Ecto neural progenitor cell (in vitro differentiated cells): ENCODE measurements around the gene UBAP2L.
"Not testable (repeated sequence)": the region's sequence is repeated elsewhere in the genome, so short reads cannot be mapped to it uniquely, and the experiment has no call there.

Experiments used
- DNase-seq: peaks from one replicate; pipeline ENCODE4 v3.0.0-alpha.2; 2018; ENCODE audit warnings: low spot score

The UBAP2L gene

GRCh38 chr1:154205778-154206177 is 15.0 kb upstream of the UBAP2L start:
- not testable (repeated sequence) for DNase-seq

- DNase-seq = no peak
Observed at GRCh38 chr1:154206196-154206595, 14.6 kb upstream of the UBAP2L start, which contains the start of gene CFAP141. Gene CFAP141, minus strand, starts transcription at chr1:154206333. Its CDS starts 26 bp downstream, at chr1:154206307.

DNA sequence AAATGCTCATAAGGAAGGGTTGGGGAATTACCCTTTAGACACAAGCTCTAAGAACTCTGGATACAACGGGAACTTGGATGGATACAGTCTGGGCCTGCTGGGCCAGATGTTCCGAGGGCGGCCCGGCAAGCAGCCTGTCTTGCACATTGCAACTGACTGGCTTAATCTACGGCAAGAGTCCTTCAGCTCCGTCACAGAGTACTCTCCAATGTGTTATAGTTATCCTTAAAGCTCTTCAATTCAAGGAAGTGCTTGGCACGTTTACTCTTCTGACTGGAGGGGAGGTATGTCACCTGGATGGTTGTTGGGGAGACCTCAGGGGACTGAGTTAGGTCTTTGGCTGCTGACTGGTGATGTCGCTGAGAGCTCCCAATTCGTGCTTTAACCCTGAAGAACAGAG is 13.5 kb upstream of the UBAP2L start:
- DNase-seq = no peak

DNA sequence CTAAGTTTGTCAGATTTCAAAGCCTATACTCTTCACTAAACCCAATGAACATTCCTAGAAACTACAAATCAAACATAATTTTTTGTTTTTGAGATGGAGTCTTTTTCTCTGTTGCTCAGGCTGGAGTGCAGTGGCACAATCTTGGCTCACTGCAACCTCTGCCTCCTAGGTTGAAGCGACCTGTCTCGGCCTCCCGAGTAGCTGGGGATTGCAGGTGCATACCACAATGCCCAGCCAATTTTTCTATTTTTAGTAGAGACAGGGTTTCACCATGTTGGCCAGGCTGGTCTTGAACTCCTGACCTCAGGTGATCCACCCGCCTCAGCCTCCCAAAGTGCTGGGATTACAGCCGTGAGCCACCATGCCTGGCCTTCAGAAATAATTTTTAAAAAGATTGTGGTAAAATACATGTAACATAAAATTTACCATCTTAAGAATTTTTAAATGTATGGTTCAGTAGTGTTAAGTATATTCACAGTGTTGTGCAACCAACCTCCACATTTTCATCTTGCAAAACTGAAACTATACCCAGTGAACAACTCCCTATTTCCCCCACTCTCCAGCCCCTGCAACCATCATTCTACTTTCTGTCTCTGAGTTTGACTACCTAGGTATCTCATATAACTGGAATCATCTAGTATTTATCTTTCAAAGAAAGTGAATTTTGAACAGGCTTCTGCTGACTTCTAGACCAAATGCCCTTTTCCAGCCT is 11.9 kb upstream of the UBAP2L start:
- DNase-seq = no peak

DNA sequence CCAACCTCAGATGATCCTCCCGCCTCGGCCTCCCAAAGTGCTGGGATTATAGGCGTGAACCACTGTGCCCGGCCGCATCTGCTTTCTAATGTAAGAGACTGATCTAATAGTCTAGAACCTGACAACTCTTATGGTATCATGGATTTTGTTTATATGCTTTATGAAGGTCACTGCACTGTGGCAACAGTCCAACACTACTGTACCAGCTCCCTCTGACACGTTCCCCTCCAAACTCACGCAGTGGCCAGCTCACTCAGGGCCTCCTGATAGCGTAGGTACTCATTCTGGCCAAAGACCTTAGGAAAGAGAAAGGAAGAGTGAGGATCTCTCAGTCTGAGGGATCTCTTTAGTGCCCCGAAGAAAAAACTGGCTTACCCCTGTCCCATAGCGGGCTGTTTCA is 8.7 kb upstream of the UBAP2L start:
- DNase-seq = no peak

- DNase-seq = no peak
Observed at GRCh38 chr1:154213274-154213673, 7.5 kb upstream of the UBAP2L start.

DNA sequence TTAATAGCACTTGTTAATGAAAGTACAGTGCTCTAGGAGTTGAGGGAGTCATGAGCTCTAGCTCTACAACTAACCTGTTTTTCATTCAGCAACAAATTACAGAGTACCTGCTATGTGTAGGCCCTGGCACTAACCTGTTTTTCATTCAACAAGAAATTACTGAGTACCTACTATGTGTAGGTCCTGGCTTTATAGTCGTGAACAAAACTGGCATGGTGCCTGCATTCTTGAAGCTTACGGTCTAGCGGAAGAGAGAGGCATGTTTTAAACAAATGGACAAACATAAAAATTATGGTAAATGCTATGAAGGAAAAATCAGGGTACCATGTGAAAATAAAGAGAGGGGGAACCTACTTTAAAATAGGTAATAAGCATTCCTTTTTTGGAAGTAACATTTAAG is 2.2 kb upstream of the UBAP2L start:
- DNase-seq = no peak

DNA sequence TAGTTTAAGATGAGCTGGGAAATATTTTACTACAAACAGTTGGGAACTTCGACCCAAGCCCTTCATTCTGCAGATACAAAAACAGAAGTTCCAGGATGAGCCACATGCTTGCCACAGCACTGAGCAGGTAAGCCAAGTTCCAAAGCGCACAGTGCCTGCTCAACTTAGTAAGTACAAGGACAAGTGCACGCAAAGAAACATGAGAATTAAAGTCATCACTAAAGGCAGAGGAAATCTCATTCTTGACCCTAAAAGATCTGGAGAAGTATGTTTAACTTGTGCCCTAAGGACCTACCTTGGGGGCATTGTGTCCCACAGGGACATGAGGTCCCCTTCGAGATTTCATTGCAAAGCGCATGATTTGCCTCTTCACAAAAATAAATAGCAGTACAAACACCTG is 1.2 kb upstream of the UBAP2L start:
- DNase-seq = no peak

DNA sequence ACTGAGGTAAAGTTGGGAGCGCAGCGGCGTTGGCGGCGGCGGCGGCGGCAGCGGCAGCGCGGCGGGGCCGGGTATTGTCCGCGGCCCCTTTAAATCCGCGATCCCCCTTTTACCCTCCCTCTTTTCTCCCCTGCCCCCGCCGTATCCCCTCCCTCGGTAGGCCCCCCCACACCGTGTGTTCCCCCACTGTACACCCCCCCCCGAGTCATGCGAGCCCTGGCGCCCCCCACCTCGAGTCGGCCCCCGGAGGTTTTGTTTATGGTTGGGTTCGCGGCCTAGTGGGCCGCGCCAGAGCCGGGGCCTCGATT is 169 bp downstream of the UBAP2L start:
- no peak for DNase-seq

DNA sequence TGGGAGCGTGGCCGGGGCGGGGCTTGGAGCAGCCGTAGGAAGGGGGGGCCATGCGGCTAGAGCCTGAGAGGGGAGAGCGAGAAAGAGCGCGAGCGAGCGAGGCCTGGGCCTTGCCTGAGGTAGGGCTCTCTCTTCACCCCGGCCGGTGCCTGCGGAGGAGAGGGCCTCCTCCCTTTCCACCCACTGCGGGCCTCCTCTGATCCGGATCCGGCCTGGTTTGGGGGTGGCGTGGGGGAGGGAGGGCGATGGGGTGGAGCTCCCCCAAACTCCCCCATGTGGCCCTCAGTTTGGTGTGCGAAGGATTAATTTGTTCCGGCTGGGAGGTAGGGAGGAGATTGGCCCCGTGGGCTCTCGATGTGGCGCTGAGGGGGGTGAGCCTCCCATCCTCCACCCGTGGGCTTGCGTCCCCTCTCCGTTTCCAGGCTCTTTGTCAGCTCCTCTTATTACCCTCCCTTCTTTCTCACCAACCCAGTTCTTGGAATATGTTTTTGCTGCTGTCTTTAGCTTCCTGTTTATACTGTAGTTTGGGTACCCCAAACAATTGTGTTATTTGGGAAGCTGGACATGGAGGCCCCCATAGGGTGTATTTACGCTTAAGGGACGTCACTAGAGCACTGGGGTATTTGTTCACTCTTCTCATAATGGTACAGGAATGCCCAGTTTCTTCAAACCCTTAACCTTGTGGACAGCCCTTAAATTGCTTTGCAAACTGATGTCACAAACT is 685 bp downstream of the UBAP2L start:
- peak; percentile 79 for DNase-seq

DNA sequence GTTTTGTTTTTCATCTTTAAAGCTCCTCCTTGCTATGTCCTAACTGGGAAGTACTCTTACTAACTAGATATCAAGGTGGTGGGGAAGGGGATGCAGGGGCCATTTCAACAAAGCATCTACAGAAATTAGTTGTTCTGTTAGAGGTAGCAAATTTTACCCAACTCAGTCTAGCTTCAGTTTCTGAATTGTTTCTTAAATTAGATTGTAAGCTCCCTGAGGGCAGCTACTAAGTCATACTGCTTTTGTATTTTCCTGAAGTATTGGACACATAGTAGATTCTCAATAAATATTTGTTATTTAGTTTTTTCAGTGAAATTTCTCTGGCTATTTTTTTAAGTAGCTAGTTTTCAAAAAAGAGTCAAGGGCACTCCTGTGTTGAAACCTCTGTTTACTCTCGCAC is 1.8 kb downstream of the UBAP2L start:
- DNase-seq = no peak

- DNase-seq = no peak
Observed at GRCh38 chr1:154222918-154223317, 2.2 kb downstream of the UBAP2L start.

DNA sequence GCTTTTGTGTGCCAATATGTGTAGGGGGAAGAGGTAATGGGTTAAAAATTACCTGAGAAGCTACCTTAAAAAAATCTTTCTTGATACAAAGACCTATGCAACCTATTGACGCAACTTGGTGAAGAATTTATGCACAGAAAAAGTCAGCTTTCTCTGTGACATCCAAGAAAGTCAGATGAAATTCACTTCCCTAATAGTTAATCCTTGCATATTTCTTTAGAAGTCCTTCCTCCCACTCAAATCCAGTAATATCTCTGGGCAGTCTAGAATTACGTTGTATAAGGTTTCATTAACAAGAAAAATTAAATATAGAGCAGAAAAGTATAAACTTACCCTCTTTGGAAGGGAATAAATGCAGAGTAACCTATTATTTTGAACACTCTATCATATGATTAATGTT is 2.9 kb downstream of the UBAP2L start:
- no peak for DNase-seq

DNA sequence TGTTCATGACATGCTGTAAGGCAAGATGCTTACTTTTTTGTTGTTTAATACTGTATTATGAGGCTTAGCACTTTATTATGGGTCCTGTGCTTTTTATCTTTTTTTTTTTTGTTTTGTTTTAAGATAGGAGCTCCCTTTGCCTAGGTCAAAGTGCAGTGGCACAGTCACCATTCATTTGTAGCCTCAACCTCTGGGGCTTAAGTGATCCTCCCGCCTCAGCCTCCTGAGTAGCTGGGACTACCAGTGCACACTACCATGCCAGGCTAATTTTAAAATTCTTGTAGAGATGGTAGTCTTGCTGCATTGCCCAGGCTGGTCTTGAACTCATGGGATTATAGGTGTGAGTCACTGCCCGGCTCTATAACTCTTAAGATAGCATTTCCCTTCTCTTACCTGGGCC is 4.6 kb downstream of the UBAP2L start:
- DNase-seq = no peak

- not testable (repeated sequence) for DNase-seq
Observed at GRCh38 chr1:154231112-154231511, 10.4 kb downstream of the UBAP2L start.

- DNase-seq = not testable (repeated sequence)
Observed at GRCh38 chr1:154233127-154233526, 12.4 kb downstream of the UBAP2L start.

DNA sequence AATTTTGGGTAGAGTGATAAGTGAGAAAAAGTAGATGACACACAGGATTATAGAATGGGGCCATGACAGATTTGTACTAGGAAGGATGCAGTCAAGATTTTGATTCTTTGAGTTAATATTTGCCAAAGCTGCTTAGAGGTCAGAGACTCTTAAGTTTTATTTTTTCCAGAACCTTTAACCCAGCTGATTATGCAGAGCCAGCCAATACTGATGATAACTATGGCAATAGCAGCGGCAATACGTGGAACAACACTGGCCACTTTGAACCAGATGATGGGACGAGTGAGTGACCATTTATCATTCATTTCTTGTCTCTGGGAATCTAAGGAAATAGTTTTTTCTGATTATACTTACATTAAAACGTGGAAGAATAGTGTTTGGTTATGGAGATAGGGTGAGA is 16.1 kb downstream of the UBAP2L start:
- no peak for DNase-seq

DNA sequence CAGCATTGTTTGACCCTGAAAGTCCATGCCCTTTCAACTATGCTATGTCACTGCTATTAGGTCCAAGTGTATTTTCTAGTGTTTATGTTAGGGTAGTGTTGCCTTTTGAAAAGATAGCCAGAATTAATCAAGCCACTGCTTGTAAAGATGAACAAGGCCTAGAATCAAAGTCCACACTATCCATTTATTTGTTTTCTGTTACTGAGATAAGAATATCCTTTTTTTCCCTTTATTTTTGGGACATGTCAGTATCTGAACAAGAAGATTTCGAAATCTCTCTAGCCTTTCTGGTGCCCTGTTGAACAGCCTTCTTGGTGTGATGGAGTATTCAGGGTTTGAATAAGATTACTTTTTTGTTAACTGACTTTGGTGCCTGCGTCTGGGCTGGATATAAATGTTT is 16.7 kb downstream of the UBAP2L start:
- DNase-seq = no peak

DNA sequence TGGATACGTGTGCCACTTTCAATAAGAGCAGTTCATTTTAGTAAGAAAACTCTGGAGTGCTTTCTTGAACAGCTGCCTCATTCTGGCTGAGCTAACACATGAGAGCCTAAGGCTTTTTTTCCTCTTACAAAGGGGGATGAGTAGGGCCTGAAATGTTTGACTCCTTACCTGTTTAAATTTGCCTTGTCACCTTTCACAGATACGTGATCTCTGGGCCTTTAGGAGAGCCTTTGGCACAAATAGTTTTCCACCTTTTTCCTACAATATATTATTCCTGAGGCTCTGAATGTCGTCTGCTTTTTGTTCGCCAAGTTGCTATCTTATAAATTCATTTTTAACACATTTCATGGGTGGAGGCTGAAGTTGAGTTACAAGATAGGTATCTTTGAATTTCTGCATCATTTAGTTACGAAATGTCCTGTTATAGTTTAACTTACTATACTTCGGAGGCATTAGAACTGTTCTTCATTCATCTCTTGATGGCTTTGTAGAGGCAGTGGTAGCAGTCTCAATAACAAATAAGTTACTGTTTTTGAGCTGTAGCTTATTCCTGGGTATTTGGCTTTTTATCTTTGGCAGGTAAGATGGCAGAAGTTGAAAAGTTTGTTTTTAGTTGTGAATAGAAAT is 17.2 kb downstream of the UBAP2L start:
- DNase-seq = no peak

DNA sequence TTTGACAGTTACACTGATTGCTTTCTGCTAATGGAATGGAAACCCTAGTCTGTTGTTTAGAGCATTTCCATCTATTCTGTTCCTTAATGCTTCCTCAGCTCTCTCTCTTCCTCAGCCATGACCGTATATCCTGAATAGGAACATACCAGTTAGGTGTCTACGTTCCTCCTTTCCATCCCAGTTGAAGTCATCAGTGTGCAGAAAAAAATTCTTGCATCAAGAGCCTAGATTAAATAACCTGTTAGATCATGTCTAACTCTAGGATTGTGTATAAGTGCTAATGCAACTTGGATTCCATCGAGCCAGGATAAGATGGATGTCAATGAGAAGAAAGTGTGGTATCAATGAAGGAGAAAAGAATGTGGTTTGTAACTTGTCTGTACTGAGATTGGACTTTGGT is 18.7 kb downstream of the UBAP2L start:
- no peak for DNase-seq

- DNase-seq = no peak
Observed at GRCh38 chr1:154240294-154240833, 19.6 kb downstream of the UBAP2L start.

DNA sequence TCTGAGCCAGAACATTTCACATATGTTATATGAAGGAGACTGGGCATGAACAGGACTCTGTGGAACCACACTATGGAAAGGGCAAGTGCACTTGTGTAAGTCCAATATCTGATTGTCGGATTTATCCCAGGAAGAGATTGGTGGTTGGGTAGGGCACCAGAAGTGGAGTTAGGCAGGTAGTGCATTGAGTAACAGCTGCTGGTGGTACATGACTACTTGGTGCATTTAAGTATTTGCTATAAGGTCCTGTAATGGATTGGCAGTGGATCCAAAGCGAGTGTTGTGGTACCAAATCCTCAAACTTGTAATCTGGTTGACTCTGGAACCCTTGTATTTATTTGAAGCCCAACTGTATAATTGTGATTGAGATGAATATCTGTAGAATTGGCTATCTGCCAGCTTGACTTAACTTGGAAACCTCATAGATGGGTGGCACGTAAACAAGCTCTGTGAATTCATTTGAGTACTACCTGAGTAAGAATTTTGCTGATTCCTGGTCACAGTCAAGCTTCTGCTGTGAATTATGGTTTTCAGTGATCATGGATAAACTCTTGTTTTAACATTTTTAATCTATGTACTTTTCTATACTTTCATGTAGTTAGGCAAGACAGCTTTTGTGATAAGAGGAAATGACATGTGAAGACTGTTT is 21.1 kb downstream of the UBAP2L start:
- DNase-seq = no peak

DNA sequence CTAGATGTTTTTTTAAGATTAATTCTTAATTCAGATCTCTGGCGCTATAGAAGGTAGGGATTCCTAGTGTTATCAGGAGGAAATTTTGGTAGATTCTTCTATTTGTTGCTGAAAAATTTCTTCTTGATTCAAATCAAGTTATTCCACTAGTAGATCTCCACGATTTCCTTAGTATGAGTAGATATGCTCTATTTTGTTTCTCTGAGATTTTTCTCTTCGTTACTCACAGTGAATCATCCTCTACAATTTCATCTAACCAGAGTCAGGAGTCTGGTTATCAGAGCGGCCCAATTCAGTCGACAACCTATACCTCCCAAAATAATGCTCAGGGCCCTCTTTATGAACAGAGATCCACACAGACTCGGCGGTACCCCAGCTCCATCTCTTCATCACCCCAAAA is 32.9 kb downstream of the UBAP2L start:
- no peak for DNase-seq
